CD4-positive, alpha-beta T cell treated with Interleukin-17A for 1 hour (primary cell): ENCODE measurements around the gene ZNF516.

Experiments
- DNase-seq: peaks from one replicate; pipeline ENCODE4 v3.0.0-alpha.2; 2020

Gene ZNF516

DNA sequence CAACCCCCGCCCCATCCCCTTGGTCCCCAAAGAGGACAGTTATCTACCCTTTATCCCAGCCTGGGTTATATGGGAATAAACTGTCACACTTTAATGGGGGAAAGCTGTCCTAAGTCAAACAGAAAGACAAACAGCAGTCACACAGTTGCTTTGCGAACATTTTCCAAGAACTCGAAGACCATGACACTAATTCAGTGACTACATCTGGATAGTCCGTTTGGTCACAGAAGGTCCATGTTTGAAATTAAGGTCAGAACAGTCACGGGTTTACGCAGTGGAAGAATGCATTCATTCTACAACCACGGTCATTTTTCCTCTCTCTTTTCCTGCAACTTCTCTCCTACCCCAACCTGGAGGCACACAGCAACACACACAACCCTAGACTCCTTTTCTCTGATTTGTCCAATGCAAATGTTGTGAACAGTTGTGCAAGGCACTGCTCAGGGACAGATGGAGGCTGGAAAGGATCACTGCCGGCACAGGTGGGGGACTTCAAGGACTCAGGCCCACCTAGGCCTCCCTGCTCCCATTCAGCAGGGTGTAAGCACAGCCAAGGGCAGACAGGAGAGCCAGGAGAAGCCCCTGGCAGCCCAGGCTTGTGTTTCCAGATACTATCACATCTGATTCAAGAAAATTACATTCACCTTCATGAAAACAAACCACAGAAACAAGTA lies 39.9 kb downstream of the ZNF516 start:
- DNase-seq: no peak

DNA sequence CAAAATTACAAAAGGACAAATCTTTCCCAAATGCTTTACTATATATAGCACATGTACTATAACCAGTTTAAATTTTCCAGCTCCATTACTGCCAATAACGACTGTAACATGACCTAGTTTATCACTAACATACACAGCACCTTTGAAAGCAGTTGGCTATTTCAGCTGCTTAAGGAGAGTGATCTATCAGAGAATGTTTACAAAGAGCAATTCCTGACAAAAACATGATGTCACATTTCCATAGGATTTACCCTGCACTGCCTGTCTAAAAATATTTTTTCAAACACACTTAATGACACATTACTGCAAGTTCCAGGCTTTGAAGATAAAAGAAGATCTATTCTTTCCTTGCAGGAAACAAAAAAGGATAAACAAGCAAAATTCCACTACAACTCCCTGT lies 40.6 kb downstream of the ZNF516 start:
- no peak for DNase-seq

DNA sequence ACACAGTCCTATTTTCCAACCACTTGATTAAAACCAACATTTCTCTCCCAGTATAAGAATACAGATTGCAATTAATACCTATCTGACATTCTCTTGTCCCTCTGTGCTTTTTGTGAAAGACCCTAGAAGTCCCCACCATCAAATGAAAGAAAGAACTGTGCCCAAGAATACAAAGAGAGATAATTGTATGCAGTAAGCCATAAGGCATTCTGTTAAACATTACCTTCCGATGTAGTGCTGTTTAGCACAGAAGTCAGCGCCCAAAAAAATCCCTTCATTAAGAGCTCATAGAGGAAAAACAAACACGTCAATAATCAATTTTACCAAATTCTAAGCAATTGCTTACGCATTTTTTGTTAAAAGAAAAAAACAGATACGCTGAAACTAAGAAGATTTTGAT lies 41.1 kb downstream of the ZNF516 start:
- no peak for DNase-seq

- DNase-seq: no peak
Measured at GRCh38 chr18:76453057-76453561, 41.9 kb downstream of the ZNF516 start.

DNA sequence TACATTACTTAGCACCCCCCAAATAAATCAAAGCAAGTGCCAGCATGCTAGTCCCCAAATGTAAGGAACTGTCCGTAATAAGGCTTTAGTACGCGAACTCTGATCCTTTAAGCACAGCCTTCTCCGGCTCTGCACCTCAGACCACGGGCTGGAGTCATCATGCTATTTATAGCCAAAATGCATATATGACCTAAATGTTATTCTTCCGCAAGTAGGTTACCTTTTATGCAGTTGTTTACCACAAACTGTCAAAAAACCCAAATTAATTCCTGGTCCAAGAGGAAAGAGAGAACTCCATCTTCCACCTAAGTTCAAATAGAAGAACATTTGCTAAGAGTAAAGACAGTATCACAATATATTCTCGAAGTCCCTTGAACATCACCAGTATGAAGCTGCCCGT lies 42.7 kb downstream of the ZNF516 start:
- no peak for DNase-seq

- no peak for DNase-seq
Measured at GRCh38 chr18:76451396-76452331, 43.4 kb downstream of the ZNF516 start.

GRCh38 chr18:76450452-76451395 lies 44.3 kb downstream of the ZNF516 start:
- DNase-seq: no peak

GRCh38 chr18:76449111-76449453 lies 46.0 kb downstream of the ZNF516 start:
- no peak for DNase-seq

GRCh38 chr18:76448256-76449110 lies 46.6 kb downstream of the ZNF516 start:
- DNase-seq: no peak

DNA sequence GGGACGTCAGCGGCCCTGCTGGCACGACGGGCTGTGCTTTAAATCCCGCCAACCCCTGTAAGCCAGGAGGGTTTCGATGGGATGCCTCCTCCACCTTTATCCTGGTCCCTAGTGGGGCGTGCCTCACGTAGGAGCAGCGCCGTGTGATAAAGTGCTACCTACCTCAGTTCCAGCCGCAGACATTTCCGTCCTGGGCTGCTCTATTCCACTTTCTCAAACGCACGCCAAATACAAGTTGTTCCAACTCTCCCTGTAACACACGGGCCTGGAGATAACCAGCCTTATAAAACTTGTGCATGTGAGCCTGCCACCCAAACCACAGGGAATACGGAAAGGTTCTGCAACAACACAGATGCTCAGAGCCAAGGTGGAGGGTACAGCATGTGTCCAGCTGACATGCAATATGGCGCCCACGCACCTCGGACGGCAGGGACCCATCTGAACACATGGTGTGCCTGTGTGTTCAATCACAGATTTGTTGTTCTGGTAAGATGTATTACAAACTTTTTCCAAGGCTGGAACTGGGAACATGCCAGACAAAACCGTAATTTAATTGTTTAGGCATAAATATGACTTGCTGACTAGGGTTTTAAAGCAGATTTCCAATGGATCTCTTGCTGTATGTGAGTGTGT lies 47.7 kb downstream of the ZNF516 start:
- no peak for DNase-seq

DNA sequence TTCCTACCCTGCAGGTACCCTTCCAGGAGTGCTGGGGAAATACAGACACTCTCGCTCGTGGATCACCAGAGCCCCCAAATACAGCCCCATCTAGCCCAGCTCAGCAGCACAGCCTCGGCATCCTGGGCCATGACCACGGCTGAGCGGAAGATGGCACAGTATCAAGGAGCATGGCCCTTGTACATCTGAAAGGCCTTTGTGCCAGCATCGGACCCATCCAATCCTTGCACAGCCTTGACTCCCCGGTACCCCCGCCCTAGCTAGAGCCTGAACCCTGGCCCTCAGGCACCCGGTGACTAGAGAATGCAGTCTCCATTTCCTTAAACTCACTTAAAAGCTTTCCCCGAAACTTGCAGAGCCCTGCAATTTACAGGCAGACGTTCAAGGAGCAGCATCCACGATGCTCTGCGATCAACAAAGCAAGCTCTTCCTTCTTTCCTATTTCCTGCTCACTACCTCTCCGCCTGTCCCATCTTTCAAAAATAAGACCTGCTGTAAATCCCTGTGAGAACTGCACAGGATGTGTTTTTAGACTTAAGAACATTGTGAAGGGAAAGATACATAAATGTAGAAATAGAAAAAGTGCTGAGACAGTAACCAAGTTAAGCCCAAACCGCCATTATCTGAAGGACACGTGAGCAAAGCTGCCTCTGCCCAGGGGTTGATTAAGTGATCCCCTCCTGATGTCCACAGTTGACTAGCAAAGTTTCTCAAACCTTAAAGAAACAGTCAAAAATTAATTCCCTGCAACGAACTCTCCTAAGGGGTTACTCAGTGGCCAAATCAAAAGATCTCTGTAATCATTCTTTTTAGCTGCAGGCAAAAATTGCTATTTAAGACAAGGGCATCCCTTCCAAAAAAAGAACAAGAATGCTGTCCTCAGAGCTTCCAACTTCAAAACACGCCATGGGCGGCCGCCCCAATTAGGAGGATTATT lies 48.5 kb downstream of the ZNF516 start:
- DNase-seq: no peak

GRCh38 chr18:76445741-76446232 lies 49.3 kb downstream of the ZNF516 start:
- DNase-seq: no peak

DNA sequence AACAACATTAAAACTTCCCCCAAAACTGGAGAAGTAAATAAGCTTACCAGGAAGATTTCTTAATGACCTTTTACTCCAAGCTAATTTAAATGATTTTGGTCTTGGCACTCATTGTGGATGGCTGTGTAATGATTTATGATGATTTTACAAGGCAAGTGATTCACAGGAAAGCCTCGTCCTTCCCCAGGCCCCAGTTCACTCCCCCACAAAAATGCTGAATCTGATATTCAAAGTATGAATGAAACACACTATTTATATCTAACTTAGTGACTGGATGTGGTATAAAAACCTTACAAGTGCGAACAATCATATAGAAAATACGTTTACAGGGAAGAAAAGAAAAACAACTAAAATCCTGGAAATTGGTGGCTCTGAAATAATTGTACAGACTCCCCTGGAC lies 49.8 kb downstream of the ZNF516 start:
- no peak for DNase-seq

- DNase-seq: no peak
Measured at GRCh38 chr18:76444446-76445105, 50.5 kb downstream of the ZNF516 start.

- DNase-seq: no peak
Measured at GRCh38 chr18:76443519-76444445, 51.3 kb downstream of the ZNF516 start.

DNA sequence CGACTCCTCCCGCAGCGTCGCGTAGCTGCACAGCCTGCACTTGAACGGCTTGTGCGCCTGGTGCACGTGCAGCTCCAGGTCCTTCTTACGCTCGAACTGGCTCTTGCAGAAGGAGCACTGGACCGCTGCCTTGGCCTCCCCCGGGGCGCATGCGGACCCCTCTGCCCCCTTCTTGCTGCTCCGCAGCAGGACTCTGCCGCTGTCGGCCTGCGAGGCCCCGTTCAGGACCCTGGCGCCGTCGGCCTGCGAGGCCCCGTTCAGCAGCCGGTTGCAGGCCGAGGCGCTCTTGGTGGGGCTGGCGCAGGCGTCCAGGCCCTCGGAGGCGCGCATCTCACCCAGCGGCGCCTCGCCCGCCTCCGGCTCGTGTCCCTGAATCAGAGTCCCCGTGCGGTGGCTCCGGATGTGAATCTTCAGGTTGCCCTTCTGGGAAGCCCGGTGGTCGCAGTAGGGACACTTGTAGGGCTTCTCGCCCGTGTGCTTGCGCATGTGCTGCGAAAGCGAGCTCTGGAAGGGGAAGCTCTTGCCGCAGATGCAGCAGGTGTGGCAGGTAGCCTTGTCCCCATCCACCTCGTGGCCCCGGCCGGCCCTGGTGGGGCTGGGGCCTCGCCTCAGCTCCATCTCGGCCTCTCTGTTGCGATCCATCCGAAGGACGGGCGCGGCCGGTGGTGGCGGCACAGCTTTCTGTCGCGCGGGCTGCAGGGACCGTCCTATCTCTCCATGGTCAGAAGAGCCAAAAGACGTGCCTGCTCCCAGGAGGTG lies 52.5 kb downstream of the ZNF516 start:
- DNase-seq: no peak

- no peak for DNase-seq
Measured at GRCh38 chr18:76441668-76442412, 53.2 kb downstream of the ZNF516 start.
